ENCODE results near the gene ONECUT3. TPM values are rescaled to one million over a fixed set of nuclear protein-coding genes. Genes with fewer than 3 reads are reported as not detected.

Gene ONECUT3
- total and polyA plus RNA-seq, 12 donors: under 0.01 TPM; not detected in 11

DNA sequence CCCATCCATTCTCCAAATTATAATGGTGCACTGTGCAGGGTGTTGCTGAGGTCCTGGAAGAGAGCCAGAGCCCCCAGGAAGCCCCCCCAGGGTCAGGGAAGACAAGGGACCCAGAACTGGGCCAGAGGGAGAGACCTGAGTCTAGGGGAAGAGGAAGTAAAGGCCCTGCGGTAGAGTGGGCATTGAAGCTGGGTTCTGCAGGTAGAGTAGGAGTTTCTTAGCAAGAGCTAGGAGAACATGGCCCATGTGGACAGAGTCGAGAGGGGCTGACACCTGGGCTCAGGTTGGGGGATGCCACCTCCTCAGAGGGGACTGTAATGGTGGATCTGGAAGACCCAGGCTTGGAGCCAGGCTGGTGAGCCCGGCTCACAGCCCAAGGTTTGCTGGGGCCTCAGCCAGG is 17.0 kb upstream of the ONECUT3 start:
- Histone ChIP-seq H3K4me1 (replicated peaks in 1 of 2) (no peaks in the 10 kb centered on the region), H3K36me3 (replicated peaks in 1 of 2) (no peaks in the 10 kb centered on the region), H3K9me3 (replicated peaks in 1 of 3) (no peaks in the 10 kb centered on the region), H3K27me3 (peaks cover 52% of the 10 kb centered on the region), H3K27ac (no peak overlapping the region), H3K4me3 (no peak overlapping the region)
- no peak for DNase-seq
- no peak for TF ChIP-seq POLR2A (IDR thresholded peaks at IDR 0.05)
- TF ChIP-seq, protein P1, sequence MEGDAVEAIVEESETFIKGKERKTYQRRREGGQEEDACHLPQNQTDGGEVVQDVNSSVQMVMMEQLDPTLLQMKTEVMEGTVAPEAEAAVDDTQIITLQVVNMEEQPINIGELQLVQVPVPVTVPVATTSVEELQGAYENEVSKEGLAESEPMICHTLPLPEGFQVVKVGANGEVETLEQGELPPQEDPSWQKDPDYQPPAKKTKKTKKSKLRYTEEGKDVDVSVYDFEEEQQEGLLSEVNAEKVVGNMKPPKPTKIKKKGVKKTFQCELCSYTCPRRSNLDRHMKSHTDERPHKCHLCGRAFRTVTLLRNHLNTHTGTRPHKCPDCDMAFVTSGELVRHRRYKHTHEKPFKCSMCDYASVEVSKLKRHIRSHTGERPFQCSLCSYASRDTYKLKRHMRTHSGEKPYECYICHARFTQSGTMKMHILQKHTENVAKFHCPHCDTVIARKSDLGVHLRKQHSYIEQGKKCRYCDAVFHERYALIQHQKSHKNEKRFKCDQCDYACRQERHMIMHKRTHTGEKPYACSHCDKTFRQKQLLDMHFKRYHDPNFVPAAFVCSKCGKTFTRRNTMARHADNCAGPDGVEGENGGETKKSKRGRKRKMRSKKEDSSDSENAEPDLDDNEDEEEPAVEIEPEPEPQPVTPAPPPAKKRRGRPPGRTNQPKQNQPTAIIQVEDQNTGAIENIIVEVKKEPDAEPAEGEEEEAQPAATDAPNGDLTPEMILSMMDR (IDR thresholded peaks at IDR 0.05): no peak
- intact Hi-C loops (cut with DNase I): no loop called here
- 52 to 78% (median 65%) methylated on average over 3 of the region's 3 CpGs for WGBS, 4 donors

DNA sequence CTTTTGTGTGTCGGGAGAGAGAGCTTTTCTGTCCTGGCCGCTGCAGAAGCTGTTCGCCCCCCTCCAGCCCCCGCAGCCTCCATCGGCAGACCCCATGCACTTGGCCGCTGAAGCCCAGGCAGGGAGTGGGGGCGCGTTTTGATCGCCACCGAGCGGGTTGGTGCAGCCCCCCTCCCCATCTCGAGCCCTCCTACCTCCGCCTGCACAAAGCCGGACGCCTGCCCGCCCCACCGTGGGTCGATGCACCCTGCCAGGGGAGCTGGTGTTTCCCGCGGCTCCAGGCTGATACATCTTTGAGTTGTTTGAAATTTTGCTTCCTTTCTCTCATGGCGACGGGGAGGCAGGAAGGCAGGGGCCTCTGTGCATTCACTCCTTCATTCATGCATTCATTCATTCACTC is 16.4 kb upstream of the ONECUT3 start:
- Histone ChIP-seq H3K4me1 (replicated peaks in 1 of 2) (no peaks in the 10 kb centered on the region), H3K9me3 (replicated peaks in 1 of 3) (no peaks in the 10 kb centered on the region), H3K27ac (no peak overlapping the region), H3K27me3 (peaks cover 50% of the 10 kb centered on the region), H3K36me3 (replicated peaks in 1 of 2) (no peaks in the 10 kb centered on the region), H3K4me3 (no peak overlapping the region)
- no peak for DNase-seq
- TF ChIP-seq, protein P1 (IDR thresholded peaks at IDR 0.05): no peak
- no peak for TF ChIP-seq POLR2A (IDR thresholded peaks at IDR 0.05)
- WGBS, 4 donors: 17 to 47% (median 34%) methylated on average over 1 to 22 of the region's 22 CpGs
- intact Hi-C loops (cut with DNase I): no loop called here

DNA sequence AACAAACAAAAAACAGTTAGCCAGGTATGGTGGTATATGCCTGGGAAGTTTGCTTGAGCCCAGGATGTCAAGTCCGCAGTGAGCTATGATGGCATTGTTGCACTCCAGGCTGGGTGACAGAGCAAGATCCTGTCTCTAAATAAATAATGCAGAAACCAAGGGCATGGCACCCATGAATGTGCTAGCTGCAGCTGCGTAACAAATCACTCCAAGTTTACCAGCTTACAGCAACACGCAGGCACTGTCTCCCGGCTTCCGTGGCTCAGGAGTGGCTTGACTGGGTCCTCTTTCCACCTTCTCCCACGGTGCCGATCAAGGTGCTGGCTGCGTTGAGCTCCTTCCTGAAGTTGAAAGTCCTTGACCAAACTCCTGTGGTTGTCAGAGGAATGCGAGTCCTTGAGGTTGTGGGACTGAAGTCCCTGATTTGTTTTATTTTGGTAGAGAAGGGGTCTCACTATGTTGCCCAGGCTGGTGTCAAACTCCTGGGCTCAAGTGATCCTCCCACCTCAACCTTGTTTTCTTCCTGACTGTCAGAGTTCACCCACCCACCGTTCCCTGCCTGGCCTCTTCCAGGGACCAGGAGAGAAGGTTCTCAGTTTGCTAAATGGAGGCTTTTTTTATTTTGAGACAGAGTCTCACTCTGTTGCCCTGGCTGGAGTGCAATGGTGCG is 13.2 kb upstream of the ONECUT3 start:
- H3K36me3 ChIP-seq (replicated peaks in 1 of 2): no peaks in the 10 kb centered on the region
- WGBS, 4 donors: 87 to 91% (median 89%) methylated on average over 9 to 11 of the region's 11 CpGs
- no peak overlapping the region for H3K4me3 ChIP-seq
- intact Hi-C loops (cut with DNase I): no loop called here
- no peak for DNase-seq
- H3K27me3 ChIP-seq: peaks cover 56% of the 10 kb centered on the region
- H3K9me3 ChIP-seq (replicated peaks in 1 of 3): no peaks in the 10 kb centered on the region
- TF ChIP-seq, protein P1 (IDR thresholded peaks at IDR 0.05): no peak
- TF ChIP-seq POLR2A (IDR thresholded peaks at IDR 0.05): no peak
- H3K4me1 ChIP-seq (replicated peaks in 1 of 2): no peaks in the 10 kb centered on the region
- H3K27ac ChIP-seq: no peak overlapping the region

DNA sequence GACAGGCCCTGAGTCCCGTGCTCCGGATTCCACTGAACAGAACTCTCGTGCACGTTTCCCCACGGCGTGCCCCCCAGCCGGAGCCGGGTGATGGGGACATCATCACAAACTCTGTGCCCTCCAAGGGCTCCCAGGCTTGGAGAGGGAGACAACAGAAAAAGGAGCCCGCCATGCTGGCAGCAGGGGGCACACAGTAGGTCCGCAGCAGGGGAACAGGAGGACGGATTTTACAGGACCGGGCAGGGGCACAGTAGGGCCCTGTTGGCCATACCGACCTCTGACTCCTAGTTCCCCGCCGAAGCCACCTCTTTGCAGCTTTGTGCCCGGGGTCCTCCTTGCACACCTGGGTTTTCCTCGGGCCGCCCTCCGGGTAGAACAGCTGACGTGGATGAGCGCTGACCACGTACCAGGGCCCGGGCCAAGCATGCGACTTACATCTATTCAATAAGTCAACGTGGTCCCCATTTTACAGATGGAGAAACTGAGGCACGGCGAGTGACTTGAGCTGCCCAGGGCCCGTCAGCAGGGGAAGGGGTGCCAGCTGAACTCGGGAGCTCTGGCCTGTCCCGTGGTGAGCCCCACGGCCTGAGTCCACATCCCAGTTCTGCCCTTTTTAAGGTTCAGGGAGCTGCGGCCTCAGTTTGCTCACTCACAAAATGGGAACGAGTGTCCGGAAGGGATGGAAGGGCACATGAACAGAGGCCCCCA is 10.2 kb upstream of the ONECUT3 start:
- Histone ChIP-seq H3K9me3 (replicated peaks in 1 of 3) (no peaks in the 10 kb centered on the region), H3K27me3 (peaks cover 53% of the 10 kb centered on the region), H3K36me3 (replicated peaks in 1 of 2) (no peaks in the 10 kb centered on the region), H3K4me1 (replicated peaks in 1 of 2) (no peaks in the 10 kb centered on the region), H3K27ac (no peak overlapping the region), H3K4me3 (no peak overlapping the region)
- no peak for TF ChIP-seq POLR2A (IDR thresholded peaks at IDR 0.05)
- TF ChIP-seq, protein P1 (IDR thresholded peaks at IDR 0.05): no peak
- no peak for DNase-seq
- 72 to 79% (median 74%) methylated on average over 22 to 34 of the region's 34 CpGs for WGBS, 4 donors
- intact Hi-C loops (cut with DNase I): no loop called here

Data from adrenal gland (tissue), 12 donors.